Measurements from ENCODE around the gene VSTM4. TPM values are rescaled to one million over a fixed set of nuclear protein-coding genes. Genes with fewer than 3 reads are reported as not detected.

The VSTM4 gene
- total RNA-seq, 1 experiment from 2014 or later = not detected

GRCh38 chr10:49160814-49161213 is 45.5 kb upstream of the VSTM4 start:
- Histone ChIP-seq H3K27me3 (replicated peaks; ENCODE audit: control insufficient read depth, insufficient read depth, low read length) (no peaks in the 10 kb centered on the region; the same call in 1 of the 2 replicates), H3K36me3 (ENCODE audit: control insufficient read depth, insufficient read depth, low read length) (no peaks in the 10 kb centered on the region), H3K4me3 (ENCODE audit: low read depth, low read length) (no peak overlapping the region), H3K4me1 (no peaks in the 10 kb centered on the region), H3K9me3 (no peaks in the 10 kb centered on the region)
- H3K27me3 Mint-ChIP-seq (ENCODE audit: insufficient read depth, unreplicated experiment) = peaks cover 30% of the 10 kb centered on the region
- H3K4me1 Mint-ChIP-seq (ENCODE audit: low read depth, unreplicated experiment) = no peaks in the 10 kb centered on the region
- H3K9me3 Mint-ChIP-seq (ENCODE audit: unreplicated experiment) = no peaks in the 10 kb centered on the region
- BruUV-seq (replicated peaks) = no TSS peak
- CTCF ChIA-PET = interaction anchor here (1.2 to 1.5 kb wide), 2 partner anchors 183 to 185 kb away, joined by 3 to 9 read pairs; no protein-coding TSS in a partner anchor
- TF ChIP-seq CTCF (IDR thresholded peaks at IDR 0.05; ENCODE audit: insufficient read depth in 1 of 2, low read depth in 1 of 2, low read length in 1 of 2, severe bottlenecking in 1 of 2, unreplicated experiment in 1 of 2) = no peak
- POLR2A ChIA-PET = no interaction called here
- H3K4me3 Mint-ChIP-seq (ENCODE audit: unreplicated experiment) = no peak overlapping the region
- intact Hi-C loops (cut with micrococcal nuclease; ENCODE audit: unreplicated experiment) = no loop called here
- DNase-seq = no peak
- H3K27ac Mint-ChIP-seq (ENCODE audit: unreplicated experiment) = no peak overlapping the region
- no peaks in the 10 kb centered on the region for H3K36me3 Mint-ChIP-seq (ENCODE audit: insufficient read depth, unreplicated experiment)

- Mint-ChIP-seq H3K27ac (ENCODE audit: unreplicated experiment) (no peak overlapping the region), H3K9me3 (ENCODE audit: unreplicated experiment) (no peaks in the 10 kb centered on the region), H3K4me1 (ENCODE audit: low read depth, unreplicated experiment) (no peaks in the 10 kb centered on the region), H3K36me3 (ENCODE audit: insufficient read depth, unreplicated experiment) (no peaks in the 10 kb centered on the region), H3K27me3 (ENCODE audit: insufficient read depth, unreplicated experiment) (peaks cover 37% of the 10 kb centered on the region), H3K4me3 (ENCODE audit: unreplicated experiment) (no peak overlapping the region)
- intact Hi-C loops (cut with micrococcal nuclease; ENCODE audit: unreplicated experiment) = no loop called here
- DNase-seq = no peak
- Histone ChIP-seq H3K4me3 (ENCODE audit: low read depth, low read length) (no peak overlapping the region), H3K9me3 (no peaks in the 10 kb centered on the region), H3K36me3 (ENCODE audit: control insufficient read depth, insufficient read depth, low read length) (no peaks in the 10 kb centered on the region), H3K27me3 (replicated peaks; ENCODE audit: control insufficient read depth, insufficient read depth, low read length) (no peaks in the 10 kb centered on the region; the same call in 1 of the 2 replicates), H3K4me1 (no peaks in the 10 kb centered on the region)
- ChIA-PET CTCF (no interaction called here), POLR2A (no interaction called here)
- BruUV-seq (replicated peaks) = no TSS peak
- no peak for TF ChIP-seq CTCF (IDR thresholded peaks at IDR 0.05; ENCODE audit: insufficient read depth in 1 of 2, low read depth in 1 of 2, low read length in 1 of 2, severe bottlenecking in 1 of 2, unreplicated experiment in 1 of 2)
Observed at GRCh38 chr10:49160110-49160509, 44.8 kb upstream of the VSTM4 start.

- no TSS peak for BruUV-seq (replicated peaks)
- CTCF ChIA-PET = no interaction called here
- Mint-ChIP-seq H3K27me3 (ENCODE audit: insufficient read depth, unreplicated experiment) (peaks cover 29% of the 10 kb centered on the region), H3K4me1 (ENCODE audit: low read depth, unreplicated experiment) (no peaks in the 10 kb centered on the region), H3K27ac (ENCODE audit: unreplicated experiment) (no peak overlapping the region), H3K4me3 (ENCODE audit: unreplicated experiment) (no peak overlapping the region), H3K9me3 (ENCODE audit: unreplicated experiment) (no peaks in the 10 kb centered on the region), H3K36me3 (ENCODE audit: insufficient read depth, unreplicated experiment) (no peaks in the 10 kb centered on the region)
- no peak for DNase-seq
- H3K36me3 ChIP-seq (ENCODE audit: control insufficient read depth, insufficient read depth, low read length) = no peaks in the 10 kb centered on the region
- intact Hi-C loops (cut with micrococcal nuclease; ENCODE audit: unreplicated experiment) = no loop called here
- H3K27me3 ChIP-seq (replicated peaks; ENCODE audit: control insufficient read depth, insufficient read depth, low read length) = no peaks in the 10 kb centered on the region; the same call in 1 of the 2 replicates
- no peak overlapping the region for H3K4me3 ChIP-seq (ENCODE audit: low read depth, low read length)
- H3K4me1 ChIP-seq = no peaks in the 10 kb centered on the region
- no peak for TF ChIP-seq CTCF (IDR thresholded peaks at IDR 0.05; ENCODE audit: insufficient read depth in 1 of 2, low read depth in 1 of 2, low read length in 1 of 2, severe bottlenecking in 1 of 2, unreplicated experiment in 1 of 2)
- H3K9me3 ChIP-seq = no peaks in the 10 kb centered on the region
- POLR2A ChIA-PET = no interaction called here
Observed at GRCh38 chr10:49158915-49159314, 43.6 kb upstream of the VSTM4 start.
